Ovary (tissue), 3 donors: Measurements from ENCODE around the gene PLEKHG4B.

Source experiments
- CTCF ChIP-seq, 3 donors: fragments of 450-650 bp in 2 of 3; fragments of 200-600 bp in 1 of 3; IDR thresholded peaks; one replicate each; pipeline versions ENCODE4 v1.5.1 to v1.8.0; 2016 to 2022; ENCODE audit warnings: antibody characterized with exemption in 3 of 3, mild to moderate bottlenecking in 1 of 3
- POLR2A ChIP-seq: fragments of 450-650 bp; IDR thresholded peaks from one replicate; pipeline ENCODE4 v1.6.1; 2017; ENCODE audit warnings: antibody characterized with exemption, mild to moderate bottlenecking, moderate library complexity
- donor health status: DM: no; HTN: no; CAD: no.

GRCh38 chr5:181566-181965 is 89.6 kb downstream of the PLEKHG4B start:
- no peak for TF ChIP-seq CTCF (IDR thresholded peaks at IDR 0.05)
- TF ChIP-seq POLR2A, result no peak
